GM06990 (cell line): ENCODE results near the gene ADAMTSL2.

Source experiments
- DNase-seq: peaks from one replicate; pipeline ENCODE4 v3.0.0-alpha.2; 2011; ENCODE audit not compliant: insufficient read length; ENCODE audit errors: extremely low read depth
- H3K27me3 ChIP-seq: replicated peaks from 2 replicates; pipeline ENCODE4 v1.6.0; 2011; ENCODE audit warnings: low read length; ENCODE audit not compliant: control insufficient read depth, insufficient read depth
- H3K36me3 ChIP-seq: 2 replicates; pipeline ENCODE4 v1.5.1; 2011; ENCODE audit warnings: low read length; ENCODE audit not compliant: control insufficient read depth, insufficient read depth
- H3K4me3 ChIP-seq: replicated peaks from 2 replicates; pipeline ENCODE4 v1.5.1; 2011; ENCODE audit warnings: low read depth, mild to moderate bottlenecking, control low read depth, low read length
- CTCF ChIP-seq: IDR thresholded peaks from 2 replicates; pipeline ENCODE4 v1.5.1; 2011; ENCODE audit warnings: low read length, control low read depth, mild to moderate bottlenecking, inconsistent platforms; ENCODE audit not compliant: insufficient read depth, poor library complexity, severe bottlenecking

Gene ADAMTSL2

GRCh38 chr9:133608889-133609288, 74.4 kb downstream of the ADAMTSL2 start:
- no peak for DNase-seq
- no peak for TF ChIP-seq CTCF
- H3K4me3 ChIP-seq = no peak overlapping the region
- H3K36me3 ChIP-seq = no peaks in the 10 kb centered on the region
- no peaks in the 10 kb centered on the region; the same call in 1 of the 2 replicates for H3K27me3 ChIP-seq

DNA sequence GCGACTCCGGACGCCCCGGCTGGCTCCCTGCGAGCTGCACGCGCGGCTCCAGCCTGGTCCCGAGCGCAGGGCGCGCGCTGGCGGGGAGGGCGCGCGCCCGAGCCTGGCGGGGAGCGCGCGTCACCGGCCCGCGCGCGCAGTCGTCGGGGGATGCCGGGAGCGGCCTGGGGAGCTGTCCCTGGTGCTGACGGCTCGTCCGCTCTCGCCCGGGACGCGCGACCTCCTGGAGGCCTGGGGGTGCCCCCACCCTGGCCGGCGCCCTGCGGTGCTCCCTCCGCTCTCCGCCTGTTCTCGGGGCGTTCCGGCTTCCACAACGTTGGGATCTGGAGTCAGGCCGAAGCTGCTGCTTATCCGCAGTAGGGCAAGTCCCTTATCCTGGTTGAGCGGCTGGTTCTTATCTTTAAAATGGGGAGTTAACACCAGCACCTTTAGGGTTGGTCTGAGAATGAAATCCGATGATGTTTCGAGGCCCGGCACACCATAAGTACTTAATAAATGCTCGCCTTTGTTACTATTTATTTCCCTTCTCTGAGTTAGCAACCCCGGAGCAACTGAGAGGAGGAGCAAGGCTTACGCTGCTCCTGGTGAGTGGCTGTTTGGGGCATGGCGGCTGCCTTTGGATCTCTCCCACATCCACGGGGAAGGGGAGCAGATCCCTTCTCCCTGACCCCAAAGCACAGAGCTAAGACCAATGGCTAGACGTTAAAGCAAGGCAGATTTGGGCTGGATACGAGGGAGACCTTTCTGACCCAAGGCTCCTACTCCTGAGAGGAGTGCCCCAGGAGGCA, 75.0 kb downstream of the ADAMTSL2 start, which contains the start of gene FAM163B:
Gene FAM163B (minus strand): TSS at position 79 of the 788 bp plus-strand sequence. CDS start 29,166 bp downstream, outside the sequence.
- no peak for DNase-seq
- Histone ChIP-seq H3K4me3 (no peak within 1 kb of the TSS), H3K27me3 (no peaks in the 10 kb centered on the region; the same call in 1 of the 2 replicates), H3K36me3 (no peaks in the 10 kb centered on the region)
- TF ChIP-seq CTCF = no peak

GRCh38 chr9:133610845-133611244, 76.3 kb downstream of the ADAMTSL2 start:
- DNase-seq = no peak
- Histone ChIP-seq H3K36me3 (no peaks in the 10 kb centered on the region), H3K27me3 (no peaks in the 10 kb centered on the region; the same call in 1 of the 2 replicates), H3K4me3 (no peak overlapping the region)
- no peak for TF ChIP-seq CTCF

DNA sequence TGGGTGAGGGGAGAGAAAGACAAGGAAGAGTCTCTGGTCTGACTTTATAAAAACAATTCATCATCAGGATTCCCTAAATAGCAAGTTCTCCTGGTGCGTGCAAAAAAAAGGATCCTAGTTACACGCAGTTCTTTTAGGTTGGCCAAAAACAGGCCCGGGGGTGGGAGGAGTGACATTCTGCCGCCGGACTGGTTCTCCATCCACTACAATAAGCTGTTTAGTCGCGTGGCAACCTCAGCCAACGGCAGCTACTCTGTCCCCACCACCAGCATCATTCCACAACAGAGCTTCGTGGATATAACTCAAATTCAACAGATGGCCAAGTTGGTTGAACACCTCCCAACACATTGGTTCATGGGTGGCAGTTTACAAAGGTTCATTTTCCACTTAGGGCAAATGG, 77.5 kb downstream of the ADAMTSL2 start:
- Histone ChIP-seq H3K4me3 (no peak overlapping the region), H3K36me3 (no peaks in the 10 kb centered on the region), H3K27me3 (no peaks in the 10 kb centered on the region; the same call in 1 of the 2 replicates)
- TF ChIP-seq CTCF = no peak
- no peak for DNase-seq

- no peak for TF ChIP-seq CTCF
- DNase-seq = no peak
- Histone ChIP-seq H3K4me3 (no peak overlapping the region), H3K27me3 (no peaks in the 10 kb centered on the region; the same call in 1 of the 2 replicates), H3K36me3 (no peaks in the 10 kb centered on the region)
Measured at GRCh38 chr9:133612816-133613215, 78.3 kb downstream of the ADAMTSL2 start.
